Stimulated activated CD8-positive, alpha-beta memory T cell treated with anti-CD3 and anti-CD28 coated beads, Interleukin-12 subunit alpha, Interleukin-12 subunit beta, amount 100 ng/mL, for 24 hours (primary cell): ENCODE measurements around the gene DNAJC8.

Experiments used
- DNase-seq: peaks from one replicate; pipeline ENCODE4 v3.0.0-alpha.2; 2020; ENCODE audit errors: extremely low read depth

DNAJC8 gene, protein sequence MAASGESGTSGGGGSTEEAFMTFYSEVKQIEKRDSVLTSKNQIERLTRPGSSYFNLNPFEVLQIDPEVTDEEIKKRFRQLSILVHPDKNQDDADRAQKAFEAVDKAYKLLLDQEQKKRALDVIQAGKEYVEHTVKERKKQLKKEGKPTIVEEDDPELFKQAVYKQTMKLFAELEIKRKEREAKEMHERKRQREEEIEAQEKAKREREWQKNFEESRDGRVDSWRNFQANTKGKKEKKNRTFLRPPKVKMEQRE

GRCh38 chr1:28232558-28233263 is at the start of gene DNAJC8:
DNAJC8 (minus strand) TSS chr1:28233029; CDS start chr1:28232998, 31 bp downstream.
- peak; percentile 93 for DNase-seq

GRCh38 chr1:28281608-28282425 is 49.0 kb upstream of the DNAJC8 start:
- no peak for DNase-seq

DNA sequence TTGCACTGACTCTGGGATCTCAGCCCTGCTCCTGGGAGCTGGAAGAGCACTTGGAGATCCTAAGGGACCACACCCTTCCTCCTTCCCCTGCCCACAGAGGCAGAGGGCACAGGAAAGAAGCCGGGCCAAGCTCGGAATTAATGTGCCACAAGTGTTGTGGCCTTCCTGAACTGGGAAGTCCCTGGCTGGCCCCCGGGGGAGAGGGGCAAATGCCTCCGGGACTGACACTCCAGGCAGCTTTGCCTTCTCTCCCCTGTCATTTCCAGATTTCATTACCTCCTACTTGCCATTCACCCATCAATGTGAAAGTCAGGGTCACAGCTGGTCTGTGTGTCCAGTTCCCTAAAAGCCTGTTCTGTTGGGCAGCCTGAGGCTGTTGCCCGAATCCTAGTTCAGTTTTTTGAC is 48.1 kb upstream of the DNAJC8 start:
- DNase-seq: no peak

GRCh38 chr1:28280501-28280900 is 47.7 kb upstream of the DNAJC8 start:
- DNase-seq: no peak

DNA sequence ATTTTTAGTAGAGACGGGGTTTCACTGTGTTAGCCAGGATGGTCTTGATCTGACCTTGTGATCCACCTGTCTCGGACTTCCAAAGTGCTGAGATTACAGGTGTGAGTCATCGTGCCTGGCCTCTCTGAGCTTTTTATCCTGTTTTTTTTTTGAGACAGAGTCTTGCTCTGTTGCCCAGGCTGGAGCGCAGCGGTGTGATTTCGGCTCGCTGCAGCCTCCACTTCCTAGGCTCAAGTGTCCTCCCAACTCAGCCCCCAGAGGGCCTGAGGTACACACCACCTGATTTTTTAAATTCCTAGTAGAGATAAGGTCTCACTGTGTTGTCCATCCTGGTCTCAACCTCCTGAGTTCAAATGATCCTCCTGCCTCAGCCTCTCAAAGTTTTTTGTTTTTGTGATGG is 46.9 kb upstream of the DNAJC8 start:
- DNase-seq: no peak

DNA sequence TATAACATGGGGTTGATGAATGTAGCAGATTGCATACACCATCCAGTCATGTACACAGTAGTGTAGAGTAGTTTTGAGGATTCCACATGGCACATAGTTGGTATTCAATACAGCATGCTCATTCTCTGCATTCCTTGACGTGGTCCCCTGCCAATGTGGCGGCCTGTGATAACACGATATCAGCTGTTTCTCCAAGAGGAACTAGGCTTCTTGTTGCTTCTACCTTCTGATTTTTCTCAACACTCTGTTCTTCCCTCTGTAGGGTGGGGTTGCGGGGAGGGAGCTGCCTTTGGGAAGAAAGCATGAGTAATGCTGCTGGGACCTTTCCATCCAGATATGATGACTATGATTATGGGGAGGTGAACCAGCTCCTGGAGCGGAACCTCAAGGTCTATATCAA is 45.9 kb upstream of the DNAJC8 start:
- no peak for DNase-seq

GRCh38 chr1:28273216-28273860 is 40.5 kb upstream of the DNAJC8 start:
- no peak for DNase-seq

GRCh38 chr1:28272215-28272852 is 39.5 kb upstream of the DNAJC8 start:
- DNase-seq: no peak

- no peak for DNase-seq
Measured at GRCh38 chr1:28269529-28269928, 36.7 kb upstream of the DNAJC8 start.

DNA sequence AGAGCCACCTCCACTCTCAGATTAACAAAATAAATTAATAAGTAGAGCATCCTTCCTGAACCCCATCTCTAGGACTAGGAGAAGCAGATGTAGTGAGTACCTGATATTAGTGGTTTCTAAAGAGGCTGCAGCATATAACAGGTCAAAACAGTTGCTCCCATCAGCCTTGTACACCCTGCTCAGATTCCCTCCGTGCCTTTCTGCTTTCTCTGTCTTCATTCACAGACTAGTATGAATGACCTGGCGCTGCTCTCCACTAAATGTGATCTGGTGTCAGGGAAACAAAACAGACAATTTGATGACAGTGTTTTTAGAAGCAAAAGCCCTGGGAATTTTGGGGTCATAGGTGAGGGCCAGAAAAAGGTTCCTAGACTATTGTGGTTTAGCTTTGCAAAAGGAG is 34.8 kb upstream of the DNAJC8 start:
- DNase-seq: no peak

DNA sequence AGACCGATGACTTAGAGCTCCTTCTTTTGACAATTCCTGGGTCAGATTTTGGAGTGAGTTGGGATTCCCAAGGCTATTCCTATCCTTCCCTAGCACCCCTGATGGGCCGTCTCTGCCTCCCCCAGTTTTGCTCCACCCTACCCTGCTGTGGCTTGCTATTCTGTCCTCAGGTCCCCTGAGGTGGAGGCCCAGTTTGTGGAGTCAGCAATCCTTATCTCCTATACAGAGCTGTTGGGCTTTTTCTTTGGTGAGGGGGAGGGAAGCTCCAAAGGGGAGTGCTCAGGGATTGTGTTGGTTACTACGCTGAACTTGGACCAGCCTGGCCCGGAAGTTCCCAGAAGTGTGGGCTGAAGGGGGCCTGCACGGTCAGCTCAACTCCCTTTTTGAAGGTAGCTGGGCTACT is 34.1 kb upstream of the DNAJC8 start:
- DNase-seq: no peak

- no peak for DNase-seq
Measured at GRCh38 chr1:28265577-28265976, 32.7 kb upstream of the DNAJC8 start.

GRCh38 chr1:28264897-28265296 is 32.1 kb upstream of the DNAJC8 start:
- no peak for DNase-seq

DNA sequence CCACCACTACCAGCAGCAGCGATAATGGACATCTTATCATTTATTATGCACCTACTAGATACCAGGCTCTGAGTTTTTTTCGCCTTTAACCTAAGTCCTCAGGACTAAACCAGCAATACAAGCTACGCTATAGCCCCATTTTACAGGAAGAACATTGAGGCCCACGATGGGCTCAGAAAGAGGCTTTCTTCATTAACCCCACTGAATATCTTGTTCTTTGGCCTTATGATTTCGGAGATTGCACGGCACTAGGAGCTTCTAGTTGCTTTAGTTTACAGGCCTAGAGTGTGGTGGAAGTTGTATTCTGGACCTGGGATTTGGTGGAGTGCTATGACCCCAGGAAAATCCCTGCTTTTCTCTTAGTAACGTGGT is 28.0 kb upstream of the DNAJC8 start:
- no peak for DNase-seq

DNA sequence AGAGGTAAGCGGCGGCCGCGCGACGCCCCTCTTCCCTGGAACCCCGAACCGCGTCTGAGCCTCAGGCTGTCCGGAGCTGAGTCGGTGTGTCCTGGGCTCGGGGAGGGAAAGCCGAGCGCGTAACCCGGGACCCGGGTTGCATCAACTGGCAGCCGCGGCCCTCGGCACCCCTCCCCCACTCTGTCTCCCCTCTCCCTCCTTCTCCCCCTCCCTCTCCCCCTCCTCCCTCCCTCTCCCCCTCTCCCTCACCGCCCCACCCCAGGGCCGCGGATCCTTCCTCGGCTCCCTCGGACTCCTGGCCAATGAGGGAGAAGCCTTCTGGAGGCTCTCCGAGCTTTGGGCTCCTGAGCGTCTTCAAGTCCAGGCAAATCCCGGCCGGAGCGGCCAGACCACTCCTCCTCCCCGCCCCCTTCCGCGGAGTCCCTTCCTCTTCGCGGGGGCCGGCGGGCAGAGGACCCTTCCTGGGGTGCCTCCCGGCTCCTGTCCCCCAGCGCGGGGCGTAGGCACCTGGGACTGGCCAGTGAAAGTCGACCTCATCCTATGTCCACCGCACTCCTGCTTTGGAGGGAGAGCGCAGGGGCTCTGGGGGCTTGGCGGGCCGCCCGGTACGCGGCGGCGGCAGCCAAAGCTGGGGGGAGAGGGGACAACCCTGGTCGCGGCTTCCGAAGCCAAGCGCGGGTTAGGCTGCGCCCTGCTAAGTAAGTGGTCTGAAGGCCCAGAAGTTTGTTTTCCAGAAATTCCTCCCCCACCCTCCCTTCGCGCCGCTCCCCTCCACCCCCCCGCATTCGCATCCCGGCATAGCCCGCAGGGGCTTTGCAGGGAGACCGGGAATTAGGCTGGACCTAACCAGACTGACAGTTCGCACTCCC is 27.3 kb upstream of the DNAJC8 start:
- DNase-seq: no peak

DNA sequence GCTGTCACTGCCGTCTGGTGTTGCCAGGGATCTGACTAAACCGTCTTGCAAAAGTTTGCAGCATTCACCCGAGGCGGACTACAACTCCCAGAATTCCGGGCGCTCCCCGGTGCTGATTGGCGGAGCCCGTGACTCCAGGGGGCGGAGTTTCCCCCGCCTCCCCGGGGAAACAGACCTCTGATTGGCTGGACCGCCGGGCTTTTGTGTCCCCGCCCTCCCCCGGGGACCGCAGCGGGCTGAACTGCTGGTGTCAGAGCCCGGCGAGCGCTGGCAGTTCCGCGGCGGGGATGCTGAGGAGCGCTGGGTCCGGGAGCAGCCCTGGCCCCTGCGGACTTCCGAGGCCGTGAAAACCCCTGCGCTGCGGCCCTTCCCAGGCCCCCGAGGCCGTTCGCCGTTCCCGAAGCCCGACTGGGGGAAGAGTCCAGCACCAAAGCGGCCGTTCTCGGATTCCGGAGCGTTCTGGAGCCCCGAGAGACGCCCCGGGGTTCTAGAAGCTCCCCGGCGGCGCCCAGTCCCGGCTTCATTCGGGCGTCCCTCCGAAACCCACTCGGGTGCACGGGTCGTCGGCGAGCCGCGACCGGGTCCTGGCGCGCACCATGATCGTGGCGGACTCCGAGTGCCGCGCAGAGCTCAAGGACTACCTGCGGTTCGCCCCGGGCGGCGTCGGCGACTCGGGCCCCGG is 26.6 kb upstream of the DNAJC8 start, which contains the start of gene SESN2:
Gene SESN2, plus strand, starts transcription at position 267 of the 682 bp plus-strand sequence. Its CDS starts 330 bp downstream, at position 597.
- DNase-seq: peak; percentile 99

GRCh38 chr1:28258628-28259251 is 25.9 kb upstream of the DNAJC8 start:
- no peak for DNase-seq

DNA sequence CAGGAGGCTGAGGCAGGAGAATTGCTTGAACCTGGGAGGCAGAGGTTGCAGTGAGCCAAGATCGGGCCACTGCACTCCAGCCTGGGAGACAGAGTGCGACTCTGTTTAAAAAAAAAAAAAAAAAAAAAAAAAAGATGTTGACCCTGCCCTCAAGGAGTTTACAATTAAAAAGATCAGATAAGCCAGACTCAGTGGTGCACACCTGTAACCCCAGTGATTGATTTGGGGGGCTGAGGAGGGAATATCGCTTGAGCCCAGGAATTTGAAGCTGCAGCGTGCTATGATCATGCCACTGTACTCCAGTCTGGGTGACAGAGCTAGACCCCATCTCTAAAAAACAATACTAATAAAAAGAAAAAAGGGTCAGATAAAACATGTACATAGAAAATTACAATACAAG is 24.9 kb upstream of the DNAJC8 start:
- DNase-seq: no peak

DNA sequence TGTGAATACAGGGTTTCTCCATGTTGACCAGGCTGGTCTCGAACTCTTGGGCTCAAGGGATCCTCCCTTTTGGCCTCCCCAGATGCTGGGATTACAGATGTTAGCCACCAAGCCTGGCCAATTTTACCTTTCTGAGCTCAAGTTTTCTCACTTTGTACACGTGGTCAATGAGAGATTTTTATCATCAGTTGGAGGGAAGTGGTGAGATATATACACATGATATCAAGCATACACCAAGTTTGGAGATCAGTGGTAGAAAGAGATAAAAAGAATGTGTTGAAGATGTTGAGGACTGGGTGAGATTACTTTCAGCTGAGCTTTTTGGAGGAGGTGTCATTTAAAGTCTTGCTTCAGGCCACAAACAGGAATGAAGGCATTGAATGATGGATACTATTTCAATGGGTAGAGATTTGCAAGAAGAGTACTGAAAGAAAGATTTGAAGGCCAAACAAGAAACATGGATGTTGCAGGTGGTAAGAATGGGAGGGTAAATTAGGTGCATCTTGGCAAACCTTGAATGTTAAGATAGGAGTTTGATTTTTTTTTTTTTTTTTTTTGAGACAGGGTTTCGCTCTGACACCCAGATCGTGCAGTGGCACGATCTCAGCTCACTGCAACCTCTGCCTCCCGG is 23.5 kb upstream of the DNAJC8 start:
- DNase-seq: no peak
